Renal cortical epithelial cell (primary cell): ENCODE measurements around the gene MCTP1. TPM values are rescaled to one million over a fixed set of nuclear protein-coding genes. Genes with fewer than 3 reads are reported as not detected.
A peak's percentile ranks its signal among the peaks of the same experiment; 100 is the strongest.

Experiments
- DNase-seq: peaks from one replicate; pipeline ENCODE4 v3.0.0-alpha.2; 2011; ENCODE audit warnings: low read depth
- total RNA-seq: library from RNA; depleted of rRNA; stranded (reverse); fragments of >200 nt; gene quantifications from 2 replicates; pipeline ENCODE4 v1.2.3, GENCODE V29; 2014

The MCTP1 gene
- 8.3 and 22.3 TPM in 2 replicates for total RNA-seq

- no peak for DNase-seq
Measured at GRCh38 chr5:95284572-95285408, at the start of gene MCTP1. TSS of gene MCTP1 (minus strand) at chr5:95285094.

GRCh38 chr5:95332158-95332557 lies 47.3 kb upstream of the MCTP1 start:
- no peak for DNase-seq

GRCh38 chr5:95331358-95331757 lies 46.5 kb upstream of the MCTP1 start:
- peak; percentile 32 for DNase-seq

GRCh38 chr5:95327211-95327610 lies 42.3 kb upstream of the MCTP1 start:
- peak; percentile 15 for DNase-seq

- DNase-seq: no peak
Measured at GRCh38 chr5:95317687-95318086, 32.8 kb upstream of the MCTP1 start.

- no peak for DNase-seq
Measured at GRCh38 chr5:95317085-95317484, 32.2 kb upstream of the MCTP1 start.

GRCh38 chr5:95304711-95305110 lies 19.8 kb upstream of the MCTP1 start:
- no peak for DNase-seq

GRCh38 chr5:95298651-95299050 lies 13.8 kb upstream of the MCTP1 start:
- no peak for DNase-seq

GRCh38 chr5:95296291-95296690 lies 11.4 kb upstream of the MCTP1 start:
- no peak for DNase-seq

- DNase-seq: peak; percentile 4
Measured at GRCh38 chr5:95285409-95285755, 488 bp upstream of the MCTP1 start.

- no peak for DNase-seq
Measured at GRCh38 chr5:95283761-95284571, 928 bp downstream of the MCTP1 start.

- no peak for DNase-seq
Measured at GRCh38 chr5:95283022-95283615, 1.8 kb downstream of the MCTP1 start.

GRCh38 chr5:95281226-95281625 lies 3.7 kb downstream of the MCTP1 start:
- peak; percentile 50 for DNase-seq

GRCh38 chr5:95280401-95281095 lies 4.3 kb downstream of the MCTP1 start:
- no peak for DNase-seq

GRCh38 chr5:95274011-95274410 lies 10.9 kb downstream of the MCTP1 start:
- DNase-seq: no peak

GRCh38 chr5:95272316-95272929 lies 12.5 kb downstream of the MCTP1 start:
- no peak for DNase-seq

GRCh38 chr5:95262933-95263660 lies 21.8 kb downstream of the MCTP1 start:
- DNase-seq: no peak

- peak; percentile 44 for DNase-seq
Measured at GRCh38 chr5:95261437-95262175, 23.3 kb downstream of the MCTP1 start.

GRCh38 chr5:95256991-95257390 lies 27.9 kb downstream of the MCTP1 start:
- no peak for DNase-seq

GRCh38 chr5:95256446-95256845 lies 28.4 kb downstream of the MCTP1 start:
- DNase-seq: no peak
